MG63 (cell line): ENCODE results near the gene CTNNA2. TPM values are rescaled to one million over a fixed set of nuclear protein-coding genes. Genes with fewer than 3 reads are reported as not detected.

Source experiments
- DNase-seq: peaks from one replicate; pipeline ENCODE4 v3.0.0-alpha.2; 2020
- H3K27me3 ChIP-seq: fragments of 250-450 bp; sonication (Bioruptor Pico); 2 replicates; pipeline ENCODE4 v1.5.1; 2020; ENCODE audit warnings: mild to moderate bottlenecking, moderate library complexity
- H3K36me3 ChIP-seq: fragments of 250-450 bp; sonication (Bioruptor Pico); 2 replicates; pipeline ENCODE4 v1.5.1; 2020; ENCODE audit warnings: mild to moderate bottlenecking, moderate library complexity
- H3K4me3 ChIP-seq: fragments of 250-450 bp; sonication (Bioruptor Pico); 2 replicates; pipeline ENCODE4 v1.5.1; 2020; ENCODE audit warnings: mild to moderate bottlenecking, moderate library complexity
- H3K9me3 ChIP-seq: fragments of 250-450 bp; sonication (Bioruptor Pico); 2 replicates; pipeline ENCODE4 v1.5.1; 2020; ENCODE audit warnings: mild to moderate bottlenecking, moderate library complexity
- total RNA-seq: library from RNA; depleted of rRNA; stranded (reverse); fragments of >200 nt; shearing (Covaris generic); gene quantifications from 2 replicates; pipeline ENCODE4 v1.2.3, GENCODE V29; 2014; ENCODE audit warnings: low replicate concordance

Gene CTNNA2
- total RNA-seq, 1 experiment from 2014 or later: not detected

DNA sequence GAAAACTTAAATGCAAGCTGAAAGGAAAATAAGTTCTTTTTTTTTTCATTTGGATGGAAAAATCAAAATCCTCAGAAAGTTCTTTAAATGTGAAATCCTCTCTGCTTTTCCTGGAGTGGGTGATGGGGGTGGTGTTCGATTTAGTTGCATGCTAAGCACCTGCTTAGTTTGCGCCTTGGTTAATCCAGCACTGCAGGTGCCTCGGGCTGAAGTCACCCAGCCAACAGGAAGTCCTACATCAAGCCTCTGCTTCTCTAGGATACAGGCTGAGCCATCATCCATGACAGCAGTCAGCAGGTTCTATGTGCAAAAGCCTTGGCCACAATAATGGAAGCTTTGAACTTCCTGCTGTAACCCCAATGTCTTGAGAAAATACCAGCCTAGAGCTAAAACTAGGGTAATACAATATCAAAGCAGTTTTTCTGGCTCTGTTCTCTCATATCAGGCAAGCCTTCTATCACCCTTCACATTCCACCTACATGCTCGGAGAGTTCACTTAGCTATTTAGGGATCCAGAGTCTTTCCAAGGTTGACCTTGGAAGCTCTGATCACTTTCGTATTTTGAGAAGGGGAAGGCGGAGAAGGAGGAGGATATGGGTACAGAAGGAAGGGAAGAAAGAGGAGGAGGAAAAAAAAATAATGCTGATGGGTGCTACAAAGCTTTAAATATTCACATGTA is 907.8 kb downstream of the CTNNA2 start:
- H3K36me3 ChIP-seq: no peaks in the 10 kb centered on the region
- DNase-seq: no peak
- no peaks in the 10 kb centered on the region for H3K27me3 ChIP-seq
- no peak overlapping the region for H3K4me3 ChIP-seq
- H3K9me3 ChIP-seq: no peaks in the 10 kb centered on the region

DNA sequence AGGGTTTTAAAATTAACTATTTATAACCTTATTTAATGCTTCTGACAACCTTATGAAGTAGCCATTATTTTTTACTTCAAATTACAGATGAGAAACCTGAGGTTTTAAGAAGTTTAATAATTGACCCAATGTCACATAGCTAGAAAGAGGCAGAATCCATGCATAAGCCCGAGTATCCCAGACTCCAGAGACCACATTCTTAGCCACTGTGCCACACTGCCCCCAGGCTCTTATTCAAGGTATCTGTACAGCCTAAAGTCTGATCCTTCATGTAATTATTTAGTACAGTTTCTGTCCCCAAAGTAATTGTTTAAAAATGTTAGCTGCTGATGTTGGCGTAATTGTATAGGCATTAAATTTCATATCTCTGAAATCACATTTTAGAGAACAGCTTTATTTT is 916.4 kb downstream of the CTNNA2 start:
- Histone ChIP-seq H3K4me3 (no peak overlapping the region), H3K36me3 (no peaks in the 10 kb centered on the region), H3K27me3 (no peaks in the 10 kb centered on the region), H3K9me3 (no peaks in the 10 kb centered on the region)
- DNase-seq: no peak

DNA sequence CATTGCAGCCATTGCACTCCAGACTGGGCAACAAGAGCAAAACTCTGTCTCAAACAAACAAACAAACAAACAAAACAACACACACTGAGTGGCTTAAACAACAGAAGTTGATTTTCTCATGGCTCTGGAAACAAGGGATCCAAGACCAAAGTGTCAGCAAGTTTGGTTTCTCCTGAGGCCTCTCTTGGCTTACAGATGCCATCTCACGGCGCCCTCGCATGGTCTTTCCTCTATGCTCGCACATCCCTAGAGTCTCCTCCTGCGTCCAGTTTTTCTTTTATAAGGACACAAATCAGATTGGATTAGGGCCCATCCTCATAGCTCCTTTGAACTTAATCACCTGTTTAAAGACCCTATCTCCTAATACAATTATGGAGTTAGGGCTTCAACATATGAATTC is 925.1 kb downstream of the CTNNA2 start:
- no peak for DNase-seq
- H3K9me3 ChIP-seq: no peaks in the 10 kb centered on the region
- H3K36me3 ChIP-seq: no peaks in the 10 kb centered on the region
- H3K27me3 ChIP-seq: no peaks in the 10 kb centered on the region
- no peak overlapping the region for H3K4me3 ChIP-seq

DNA sequence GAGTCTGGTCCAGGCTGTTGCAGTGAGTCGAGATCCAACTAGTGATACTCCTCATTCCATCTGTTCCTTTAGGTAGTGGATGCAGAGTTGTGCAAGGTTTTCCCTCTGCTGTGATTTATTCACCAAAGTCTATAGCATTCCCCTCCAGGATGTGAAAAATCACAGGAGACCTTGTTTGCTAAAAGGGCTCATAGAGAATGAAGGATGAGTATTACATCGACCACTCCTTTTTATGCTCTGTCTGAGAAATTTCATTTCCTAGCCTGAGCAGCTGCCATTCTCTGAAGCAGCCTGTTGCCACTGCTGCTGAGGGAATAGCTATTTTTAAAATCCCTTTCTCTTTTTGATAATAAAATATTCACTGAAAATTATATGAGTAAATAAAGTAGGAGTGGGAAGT is 925.8 kb downstream of the CTNNA2 start:
- H3K36me3 ChIP-seq: no peaks in the 10 kb centered on the region
- H3K9me3 ChIP-seq: no peaks in the 10 kb centered on the region
- H3K27me3 ChIP-seq: no peaks in the 10 kb centered on the region
- H3K4me3 ChIP-seq: no peak overlapping the region
- no peak for DNase-seq

DNA sequence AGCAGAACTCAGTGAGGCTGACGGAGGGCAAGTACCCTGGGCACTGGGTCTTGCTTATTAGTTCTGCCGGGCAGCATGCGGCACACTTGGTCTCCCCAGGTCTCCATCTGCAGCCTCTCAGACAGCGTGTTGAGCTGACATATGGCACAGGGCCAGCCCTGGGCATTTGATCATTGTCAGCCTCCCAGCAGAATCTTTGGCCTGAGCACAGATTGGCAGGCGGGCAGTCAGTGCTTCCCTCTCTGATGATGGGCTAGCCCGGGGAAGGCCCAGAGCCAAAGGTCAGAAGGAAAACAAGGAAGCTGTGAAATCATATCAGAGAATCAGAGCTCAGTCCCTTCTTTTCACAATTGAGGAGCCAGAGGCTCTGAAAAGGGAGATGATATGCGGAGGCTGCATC is 941.8 kb downstream of the CTNNA2 start:
- Histone ChIP-seq H3K36me3 (no peaks in the 10 kb centered on the region), H3K9me3 (no peaks in the 10 kb centered on the region), H3K27me3 (no peaks in the 10 kb centered on the region), H3K4me3 (no peak overlapping the region)
- DNase-seq: no peak

DNA sequence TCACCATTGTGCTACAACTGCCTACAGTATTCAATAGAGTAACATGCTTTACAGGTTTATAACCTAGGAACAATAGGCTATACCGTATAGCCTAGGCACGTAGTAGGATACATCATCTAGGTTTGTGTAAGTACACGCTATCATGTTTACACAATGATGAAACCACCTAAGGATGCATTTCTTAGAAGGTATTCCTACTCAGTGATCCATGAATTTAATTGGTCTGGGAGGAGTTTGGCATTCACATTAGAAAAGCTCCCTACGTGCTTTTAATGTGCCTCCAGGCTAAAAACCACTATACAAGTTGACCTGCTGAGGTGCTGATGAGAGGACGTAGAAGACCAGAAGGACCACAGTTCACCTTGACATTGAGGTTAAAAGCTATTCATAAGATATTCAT is 946.2 kb downstream of the CTNNA2 start:
- H3K27me3 ChIP-seq: no peaks in the 10 kb centered on the region
- H3K36me3 ChIP-seq: no peaks in the 10 kb centered on the region
- DNase-seq: no peak
- no peak overlapping the region for H3K4me3 ChIP-seq
- no peaks in the 10 kb centered on the region for H3K9me3 ChIP-seq

DNA sequence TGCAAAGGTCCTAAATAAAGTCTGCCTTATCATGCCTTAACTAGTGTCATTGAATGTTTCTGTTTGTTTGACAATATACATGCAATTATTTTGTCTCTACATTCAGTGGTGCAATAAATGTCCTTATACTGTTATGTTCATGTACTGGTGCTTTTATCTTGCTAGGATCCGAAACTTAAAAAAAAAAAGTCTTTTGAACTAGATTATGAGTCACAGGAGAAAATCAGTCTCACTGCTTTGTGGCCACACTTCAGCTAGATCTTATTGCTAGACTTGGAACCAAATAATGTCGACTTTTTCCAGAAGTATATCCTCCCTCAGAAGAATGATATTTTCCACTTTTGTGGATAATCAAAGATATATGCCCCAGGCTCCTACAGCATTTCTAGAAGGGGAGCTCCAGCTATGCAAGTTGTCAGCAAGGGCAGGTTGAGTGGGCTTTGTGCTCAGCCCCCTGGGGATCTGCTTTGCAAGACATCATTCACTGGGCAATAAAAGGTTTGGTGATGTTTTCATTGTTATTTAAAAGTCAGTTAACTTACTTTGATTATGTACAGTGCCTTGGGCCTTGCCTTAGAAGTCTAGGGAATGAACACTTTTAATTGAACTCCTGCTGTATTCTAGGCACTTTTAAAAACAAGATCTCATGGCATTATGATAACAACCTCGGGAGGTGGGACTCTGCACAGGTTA is 948.8 kb downstream of the CTNNA2 start:
- DNase-seq: no peak
- no peak overlapping the region for H3K4me3 ChIP-seq
- H3K36me3 ChIP-seq: no peaks in the 10 kb centered on the region
- no peaks in the 10 kb centered on the region for H3K27me3 ChIP-seq
- no peaks in the 10 kb centered on the region for H3K9me3 ChIP-seq

DNA sequence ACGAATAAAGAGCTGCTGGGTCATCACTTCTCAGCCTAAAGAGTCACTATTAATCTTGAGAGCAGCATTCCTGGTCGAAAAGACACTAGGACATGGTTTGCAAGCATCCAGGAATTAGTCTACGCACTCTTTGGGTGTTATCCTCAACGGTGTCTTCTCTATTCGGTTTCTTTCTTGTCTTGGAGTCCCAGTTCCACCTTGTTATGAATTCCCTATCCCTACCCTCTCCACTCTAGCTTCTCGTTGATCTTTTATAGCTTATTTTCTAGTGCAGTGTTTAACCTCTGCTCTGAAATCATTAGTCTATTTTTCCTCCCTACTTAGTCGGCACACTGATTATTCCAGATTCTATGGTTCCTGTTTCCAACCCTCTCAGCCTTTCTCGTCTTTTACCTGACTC is 949.8 kb downstream of the CTNNA2 start:
- Histone ChIP-seq H3K36me3 (no peaks in the 10 kb centered on the region), H3K9me3 (no peaks in the 10 kb centered on the region), H3K27me3 (no peaks in the 10 kb centered on the region), H3K4me3 (no peak overlapping the region)
- DNase-seq: no peak

DNA sequence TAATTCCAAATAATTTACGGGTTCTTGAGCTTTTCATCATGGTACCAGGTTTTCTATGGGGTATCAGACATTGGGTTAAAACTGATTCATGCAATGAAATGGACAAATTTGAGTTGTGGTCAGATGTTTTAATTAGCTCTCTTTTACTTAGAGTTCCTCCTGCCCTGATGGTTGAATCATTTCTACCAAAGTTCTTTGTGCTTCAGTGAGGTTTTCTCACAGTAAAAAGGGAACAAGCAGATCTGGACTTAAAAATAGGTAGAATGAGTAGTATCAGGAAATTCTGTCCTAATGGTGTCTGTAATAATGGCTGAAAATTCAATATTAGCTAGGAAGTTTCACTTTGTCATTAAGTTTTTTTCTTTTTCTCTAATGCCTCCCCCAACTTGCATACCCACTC is 951.4 kb downstream of the CTNNA2 start:
- H3K9me3 ChIP-seq: no peaks in the 10 kb centered on the region
- no peak for DNase-seq
- H3K4me3 ChIP-seq: no peak overlapping the region
- no peaks in the 10 kb centered on the region for H3K27me3 ChIP-seq
- H3K36me3 ChIP-seq: no peaks in the 10 kb centered on the region

DNA sequence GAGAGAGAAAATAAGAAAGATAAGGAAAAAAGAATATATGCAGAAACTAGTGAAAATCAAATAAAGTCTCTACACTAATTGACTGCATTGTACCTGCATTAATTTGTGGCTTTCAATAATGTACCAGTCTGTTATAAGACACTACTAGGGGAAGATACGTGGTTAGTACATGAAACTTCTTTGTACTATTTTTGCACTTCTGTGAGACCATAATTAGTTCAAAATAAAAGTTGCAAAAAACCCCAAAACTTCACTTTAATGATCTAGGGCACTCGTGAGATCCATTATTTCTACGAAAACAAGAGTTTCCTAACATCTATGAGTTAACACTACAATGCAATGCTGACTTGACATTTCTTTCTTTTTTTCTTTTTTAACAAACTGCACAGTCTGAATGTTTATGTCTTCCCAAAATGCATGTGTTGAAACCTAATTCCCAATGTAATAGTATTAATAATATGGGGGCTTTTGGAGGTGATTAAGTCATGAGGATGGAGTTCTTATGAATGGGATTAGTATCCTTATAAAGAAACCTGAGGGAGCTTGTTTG is 954.5 kb downstream of the CTNNA2 start:
- no peak for DNase-seq
- Histone ChIP-seq H3K27me3 (no peaks in the 10 kb centered on the region), H3K4me3 (no peak overlapping the region), H3K9me3 (no peaks in the 10 kb centered on the region), H3K36me3 (no peaks in the 10 kb centered on the region)

DNA sequence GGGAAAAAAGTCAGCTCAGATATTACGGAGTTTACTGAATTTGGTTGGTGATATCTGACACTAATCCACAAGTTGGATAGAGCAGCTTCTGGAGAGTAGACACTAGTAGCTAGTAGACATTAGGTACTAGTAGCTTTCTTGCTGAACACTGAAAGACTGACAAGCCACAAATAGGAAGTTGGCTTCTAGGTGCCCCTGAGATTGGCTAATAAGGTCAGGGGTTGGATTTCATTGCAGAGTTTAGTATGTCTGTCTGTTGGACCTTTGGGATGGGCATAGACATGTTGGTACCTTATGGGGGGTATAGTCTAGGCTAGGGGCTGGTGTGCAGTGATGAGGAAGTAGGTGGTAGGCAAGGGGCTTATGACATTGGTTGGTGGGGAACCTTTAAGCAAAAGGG is 956.6 kb downstream of the CTNNA2 start:
- no peak overlapping the region for H3K4me3 ChIP-seq
- DNase-seq: no peak
- no peaks in the 10 kb centered on the region for H3K36me3 ChIP-seq
- no peaks in the 10 kb centered on the region for H3K9me3 ChIP-seq
- H3K27me3 ChIP-seq: no peaks in the 10 kb centered on the region

DNA sequence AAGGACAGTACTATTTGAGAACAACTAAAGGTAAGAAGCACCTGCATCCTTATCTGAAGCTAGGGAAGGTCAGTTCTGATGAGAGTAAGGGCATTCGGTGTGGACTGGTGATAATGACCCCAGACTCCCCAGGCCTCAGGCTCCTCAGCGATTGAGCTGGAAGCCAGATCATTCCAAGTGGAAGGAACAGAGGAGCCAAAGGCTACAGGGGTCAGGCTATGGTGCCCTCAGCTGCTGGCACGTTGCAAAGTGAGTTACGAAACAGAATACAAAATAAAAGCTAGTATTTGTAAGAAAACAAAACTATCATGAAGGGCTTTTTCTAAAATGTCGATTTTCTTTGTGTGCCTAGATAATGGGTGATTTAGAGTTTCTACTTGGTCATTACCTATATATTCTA is 960.2 kb downstream of the CTNNA2 start:
- Histone ChIP-seq H3K36me3 (no peaks in the 10 kb centered on the region), H3K27me3 (no peaks in the 10 kb centered on the region), H3K9me3 (no peaks in the 10 kb centered on the region), H3K4me3 (no peak overlapping the region)
- DNase-seq: no peak

DNA sequence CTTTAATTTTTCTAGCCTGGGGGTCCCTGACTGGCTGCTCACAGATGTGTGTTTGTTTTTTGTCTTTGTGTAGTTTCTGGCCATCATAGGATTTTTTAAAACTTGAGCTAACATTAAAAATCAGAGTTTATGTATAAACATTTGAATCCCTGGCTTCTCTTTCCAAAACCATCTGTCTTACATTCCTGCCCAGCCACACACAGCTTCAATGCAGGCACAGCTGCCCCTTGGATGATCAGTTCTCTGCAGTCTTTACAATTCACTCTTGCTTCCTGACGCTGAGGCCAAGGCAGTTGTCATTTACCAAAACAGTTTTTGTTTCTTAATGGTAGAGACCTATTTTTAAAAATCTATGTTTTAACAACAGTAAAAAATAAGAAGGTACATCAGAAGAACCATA is 960.9 kb downstream of the CTNNA2 start:
- peak; percentile 3 for DNase-seq
- H3K9me3 ChIP-seq: no peaks in the 10 kb centered on the region
- H3K4me3 ChIP-seq: no peak overlapping the region
- no peaks in the 10 kb centered on the region for H3K27me3 ChIP-seq
- H3K36me3 ChIP-seq: no peaks in the 10 kb centered on the region

DNA sequence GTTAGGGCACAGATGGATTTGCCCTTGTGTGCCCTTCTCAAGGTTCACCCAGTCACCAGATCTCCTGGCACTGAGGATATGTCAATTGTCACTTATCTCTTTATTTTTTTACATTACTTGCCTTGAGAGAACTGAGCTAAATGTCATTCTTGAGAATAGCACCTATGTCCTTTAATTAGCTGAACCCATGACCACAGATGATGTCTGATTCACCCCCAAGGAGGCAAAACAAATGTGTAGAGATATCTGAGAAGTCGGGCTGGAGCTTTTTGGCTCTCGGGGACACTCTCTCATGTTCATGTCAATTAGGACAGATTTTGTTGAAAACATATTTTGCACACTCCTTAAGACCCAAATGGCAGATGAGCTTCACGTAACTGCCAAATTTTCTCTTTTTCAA is 963.1 kb downstream of the CTNNA2 start:
- Histone ChIP-seq H3K36me3 (no peaks in the 10 kb centered on the region), H3K9me3 (no peaks in the 10 kb centered on the region), H3K4me3 (no peak overlapping the region), H3K27me3 (no peaks in the 10 kb centered on the region)
- DNase-seq: no peak

DNA sequence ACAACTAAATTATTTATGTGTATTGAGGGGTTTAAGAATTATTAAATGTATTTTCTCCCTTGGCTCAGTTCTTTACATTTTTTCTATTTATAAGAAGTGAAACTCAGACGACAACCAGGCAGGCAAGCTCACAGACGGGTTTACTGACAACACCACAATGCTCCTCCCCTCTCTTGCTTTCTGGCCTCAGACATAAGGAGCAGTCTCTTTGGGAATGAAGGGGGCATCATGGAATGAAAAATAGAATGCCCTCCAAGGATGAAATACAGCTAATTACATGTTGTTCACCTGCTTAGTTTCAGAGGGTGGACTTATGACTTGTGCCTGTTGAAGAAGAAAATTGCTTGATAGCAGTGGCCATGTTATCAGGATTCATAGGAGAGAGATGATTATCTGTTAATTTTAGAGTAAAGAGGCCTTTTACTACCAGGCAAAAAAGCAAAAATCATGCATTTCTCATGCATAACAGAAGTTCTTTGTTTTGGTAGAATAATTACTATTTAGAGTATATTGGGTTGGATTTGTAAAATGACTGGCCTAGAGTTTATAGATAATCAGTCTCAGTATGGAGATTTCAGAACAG is 963.8 kb downstream of the CTNNA2 start:
- no peak for DNase-seq
- Histone ChIP-seq H3K9me3 (no peaks in the 10 kb centered on the region), H3K27me3 (no peaks in the 10 kb centered on the region)

DNA sequence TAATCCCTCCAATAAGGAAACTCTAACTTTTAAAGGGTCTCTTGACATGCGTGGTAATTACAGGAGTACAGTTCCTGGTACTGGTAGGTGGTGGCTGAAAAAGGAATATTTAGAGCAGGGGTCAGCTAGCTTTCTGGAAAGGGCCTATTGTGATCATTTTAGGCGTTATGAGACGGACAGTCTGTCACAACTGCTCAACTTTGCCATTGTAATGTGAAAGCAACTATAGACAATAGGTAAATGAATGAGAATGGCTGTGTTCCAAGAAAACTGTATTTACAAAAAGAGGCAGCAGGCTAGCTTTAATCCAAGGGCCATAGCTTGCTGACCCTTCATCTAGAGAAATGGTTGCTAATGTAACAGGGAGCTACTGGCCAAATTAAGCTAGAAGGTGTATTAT is 969.4 kb downstream of the CTNNA2 start:
- Histone ChIP-seq H3K36me3 (no peaks in the 10 kb centered on the region), H3K27me3 (no peaks in the 10 kb centered on the region), H3K4me3 (no peak overlapping the region), H3K9me3 (no peaks in the 10 kb centered on the region)
- DNase-seq: no peak

More for the DNA sequence above, 963.8 kb downstream of the CTNNA2 start:
- no peaks in the 10 kb centered on the region for H3K36me3 ChIP-seq
- no peak overlapping the region for H3K4me3 ChIP-seq

DNA sequence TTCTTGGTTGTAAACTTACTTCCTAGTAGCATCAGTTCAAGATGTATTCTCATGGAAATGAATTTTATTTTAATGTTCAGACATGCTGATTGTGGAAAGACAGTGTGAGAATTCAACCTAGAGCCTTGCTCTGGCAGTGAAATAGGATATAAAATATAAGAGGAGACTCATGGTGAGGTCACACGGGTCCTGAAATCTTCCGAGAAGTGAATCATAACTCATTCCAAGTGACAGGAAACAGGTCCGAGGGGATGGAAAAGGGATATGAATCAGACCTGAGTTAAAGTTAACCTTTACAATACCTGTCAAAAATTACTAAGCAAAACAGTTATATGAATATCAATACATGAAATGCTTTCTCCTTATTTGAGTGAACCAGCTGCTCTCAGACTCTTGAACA is 976.9 kb downstream of the CTNNA2 start:
- H3K4me3 ChIP-seq: no peak overlapping the region
- H3K27me3 ChIP-seq: no peaks in the 10 kb centered on the region
- peak; percentile 9 for DNase-seq
- no peaks in the 10 kb centered on the region for H3K36me3 ChIP-seq
- no peaks in the 10 kb centered on the region for H3K9me3 ChIP-seq

DNA sequence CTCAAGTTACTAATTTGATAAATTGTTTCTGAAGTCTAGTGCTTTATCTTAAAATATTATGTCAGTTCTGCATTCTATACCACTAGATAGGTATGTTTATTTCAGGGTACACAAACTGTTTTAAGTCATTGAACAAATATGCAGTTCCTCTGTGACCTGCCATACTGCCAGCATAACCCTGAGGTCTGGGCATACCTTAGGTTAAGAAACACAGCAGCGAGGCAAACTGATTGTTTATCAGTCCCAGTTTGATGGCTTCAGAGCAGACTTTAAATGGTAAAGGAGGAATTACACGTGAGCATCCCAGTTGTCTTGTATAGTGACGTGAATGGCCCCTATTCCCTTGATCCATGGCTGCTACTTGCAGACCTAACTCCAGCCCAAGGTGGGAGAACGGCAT is 978.1 kb downstream of the CTNNA2 start:
- Histone ChIP-seq H3K9me3 (no peaks in the 10 kb centered on the region), H3K36me3 (no peaks in the 10 kb centered on the region), H3K4me3 (no peak overlapping the region), H3K27me3 (no peaks in the 10 kb centered on the region)
- no peak for DNase-seq
